OCI-LY3 (cell line): ENCODE measurements around the gene USP54.

Experiments
- H2AFZ ChIP-seq: fragments of 200-600, 300-600 bp; shearing (Covaris generic); 2 replicates; pipeline ENCODE4 v1.6.0; 2014; ENCODE audit warnings: antibody characterized with exemption, low read depth, low read length
- H3K27ac ChIP-seq: fragments of 200-600, 300-600 bp; sonication (generic); 2 replicates; pipeline ENCODE4 v1.5.1; 2014; ENCODE audit warnings: mild to moderate bottlenecking, low read length, moderate library complexity, mixed read lengths
- H3K27me3 ChIP-seq: fragments of 200-600, 300-600 bp; sonication (generic); 2 replicates; pipeline ENCODE4 v1.6.1; 2014; ENCODE audit warnings: low read depth, low read length, mixed read lengths
- H3K36me3 ChIP-seq: fragments of 200-600, 300-600 bp; sonication (generic); replicated peaks from 2 replicates; pipeline ENCODE3; 2014; ENCODE audit warnings: low read depth, low read length, mixed read lengths
- H3K4me1 ChIP-seq: fragments of 300-600, 200-600 bp; sonication (generic); 2 replicates; pipeline ENCODE4 v1.6.1; 2014; ENCODE audit warnings: low read length, mixed read lengths
- H3K4me2 ChIP-seq: fragments of 200-600, 300-600 bp; sonication (generic); 2 replicates; pipeline ENCODE4 v1.6.1; 2014; ENCODE audit warnings: low read length, mixed read lengths
- H3K4me3 ChIP-seq: fragments of 300-600, 200-600 bp; sonication (generic); 2 replicates; pipeline ENCODE4 v1.5.1; 2014; ENCODE audit warnings: antibody characterized with exemption, mild to moderate bottlenecking, low read length, moderate library complexity
- H3K79me2 ChIP-seq: fragments of 300-600, 200-600 bp; shearing (Covaris generic); 2 replicates; pipeline ENCODE4 v1.6.1; 2014; ENCODE audit warnings: mild to moderate bottlenecking, low read length, mixed read lengths
- H3K9ac ChIP-seq: fragments of 300-600, 200-600 bp; shearing (Covaris generic); 2 replicates; pipeline ENCODE4 v1.6.0; 2014; ENCODE audit warnings: mild to moderate bottlenecking, low read length, moderate library complexity
- H3K9me3 ChIP-seq: fragments of 200-600, 300-600 bp; shearing (Covaris generic); 2 replicates; pipeline ENCODE4 v1.6.1; 2014; ENCODE audit warnings: low read length, mixed read lengths; ENCODE audit not compliant: insufficient read depth
- H4K20me1 ChIP-seq: fragments of 200-600, 300-600 bp; sonication (generic); 2 replicates; pipeline ENCODE4 v1.6.1; 2016; ENCODE audit warnings: low read length, mixed read lengths; ENCODE audit not compliant: insufficient read depth
- EZH2phosphoT487 ChIP-seq: fragments of 200-600 bp; shearing (Covaris generic); IDR thresholded peaks from 2 replicates; pipeline ENCODE4 v1.6.1; 2018; ENCODE audit warnings: antibody characterized with exemption, mixed run types, low read depth
- TF ChIP-seq, protein P1 (sequence below): fragments of 200-600, 300-600 bp; sonication (generic); IDR thresholded peaks from 2 replicates; pipeline ENCODE4 v1.5.1; 2014; ENCODE audit warnings: antibody characterized with exemption, low read length, low read depth

USP54 gene, protein sequence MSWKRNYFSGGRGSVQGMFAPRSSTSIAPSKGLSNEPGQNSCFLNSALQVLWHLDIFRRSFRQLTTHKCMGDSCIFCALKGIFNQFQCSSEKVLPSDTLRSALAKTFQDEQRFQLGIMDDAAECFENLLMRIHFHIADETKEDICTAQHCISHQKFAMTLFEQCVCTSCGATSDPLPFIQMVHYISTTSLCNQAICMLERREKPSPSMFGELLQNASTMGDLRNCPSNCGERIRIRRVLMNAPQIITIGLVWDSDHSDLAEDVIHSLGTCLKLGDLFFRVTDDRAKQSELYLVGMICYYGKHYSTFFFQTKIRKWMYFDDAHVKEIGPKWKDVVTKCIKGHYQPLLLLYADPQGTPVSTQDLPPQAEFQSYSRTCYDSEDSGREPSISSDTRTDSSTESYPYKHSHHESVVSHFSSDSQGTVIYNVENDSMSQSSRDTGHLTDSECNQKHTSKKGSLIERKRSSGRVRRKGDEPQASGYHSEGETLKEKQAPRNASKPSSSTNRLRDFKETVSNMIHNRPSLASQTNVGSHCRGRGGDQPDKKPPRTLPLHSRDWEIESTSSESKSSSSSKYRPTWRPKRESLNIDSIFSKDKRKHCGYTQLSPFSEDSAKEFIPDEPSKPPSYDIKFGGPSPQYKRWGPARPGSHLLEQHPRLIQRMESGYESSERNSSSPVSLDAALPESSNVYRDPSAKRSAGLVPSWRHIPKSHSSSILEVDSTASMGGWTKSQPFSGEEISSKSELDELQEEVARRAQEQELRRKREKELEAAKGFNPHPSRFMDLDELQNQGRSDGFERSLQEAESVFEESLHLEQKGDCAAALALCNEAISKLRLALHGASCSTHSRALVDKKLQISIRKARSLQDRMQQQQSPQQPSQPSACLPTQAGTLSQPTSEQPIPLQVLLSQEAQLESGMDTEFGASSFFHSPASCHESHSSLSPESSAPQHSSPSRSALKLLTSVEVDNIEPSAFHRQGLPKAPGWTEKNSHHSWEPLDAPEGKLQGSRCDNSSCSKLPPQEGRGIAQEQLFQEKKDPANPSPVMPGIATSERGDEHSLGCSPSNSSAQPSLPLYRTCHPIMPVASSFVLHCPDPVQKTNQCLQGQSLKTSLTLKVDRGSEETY (N-terminal part only)

DNA sequence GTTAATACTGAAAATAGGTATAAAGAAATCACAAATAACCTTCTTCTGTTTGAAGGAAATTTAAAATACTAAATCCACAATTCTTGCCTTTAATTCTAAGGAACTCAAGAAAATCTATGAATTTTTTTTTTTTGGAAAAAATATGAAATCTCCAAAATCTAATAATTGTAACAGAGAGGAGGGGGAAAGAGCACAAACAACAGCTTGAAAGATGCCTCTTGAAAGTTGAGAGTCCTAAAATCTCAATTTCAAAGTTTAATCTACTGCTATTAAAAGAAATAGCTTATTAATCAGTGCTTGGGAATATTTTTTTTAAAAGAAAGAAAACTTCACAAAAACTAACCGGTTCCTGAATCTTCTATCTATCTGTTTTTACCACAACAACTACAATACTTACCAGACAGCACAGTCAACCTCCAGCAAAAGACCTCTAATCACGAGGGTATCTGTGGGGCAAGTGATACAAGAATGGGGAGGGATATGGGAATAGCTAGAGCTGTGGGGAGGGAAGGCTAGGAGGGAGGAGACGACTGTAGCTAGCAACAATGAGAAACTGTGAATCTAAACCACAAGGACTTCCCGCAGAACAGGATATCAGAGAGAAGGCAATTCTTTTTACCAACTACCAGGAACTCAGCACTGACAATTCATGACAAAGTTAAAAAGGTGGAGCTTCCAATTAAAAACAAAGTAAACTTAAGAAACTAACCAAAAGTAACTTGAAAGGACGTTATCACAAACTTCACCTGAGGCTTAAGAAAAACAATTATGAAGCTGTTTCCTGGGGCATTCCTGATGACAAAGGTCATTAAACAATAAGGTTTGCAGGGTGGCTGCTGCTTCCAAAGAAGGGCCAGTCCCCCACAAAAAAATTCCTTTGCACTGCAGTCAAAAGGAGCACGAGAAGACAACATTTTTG, at the start of gene USP54:
Gene USP54 (minus strand): TSS at position 462 of the 919 bp plus-strand sequence. CDS start 15,684 bp downstream, outside the sequence.
- Histone ChIP-seq H2AFZ (no peak within 1 kb of the TSS), H3K9ac (no peak within 1 kb of the TSS)

DNA sequence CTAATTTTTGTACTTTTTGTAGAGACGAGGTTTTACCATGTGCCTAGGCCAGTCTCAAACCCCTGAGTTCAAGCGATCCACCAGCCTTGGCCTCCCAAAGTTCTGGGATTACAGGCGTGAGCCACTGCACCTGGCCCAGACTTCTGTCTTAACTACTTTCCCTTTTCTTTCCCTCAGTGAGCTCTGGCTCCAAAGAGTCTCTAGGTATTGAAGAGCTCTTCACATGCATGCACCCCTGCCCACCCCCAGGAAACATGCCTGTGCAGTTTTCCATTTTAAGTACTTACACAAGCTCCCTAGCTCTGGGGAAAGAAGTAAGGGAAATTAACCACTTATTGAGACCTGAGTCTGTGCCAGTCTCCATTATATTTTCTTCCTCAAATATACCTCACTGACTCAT, 48.1 kb upstream of the USP54 start:
- Histone ChIP-seq H4K20me1 (no peaks in the 10 kb centered on the region), H3K4me3 (no peak overlapping the region), H3K4me2 (no peak overlapping the region), H3K9me3 (no peaks in the 10 kb centered on the region), H3K27me3 (no peaks in the 10 kb centered on the region), H3K36me3 (no peaks in the 10 kb centered on the region), H3K27ac (no peak overlapping the region), H3K79me2 (no peaks in the 10 kb centered on the region), H2AFZ (no peak overlapping the region), H3K9ac (no peak overlapping the region), H3K4me1 (peaks cover under 1% of the 10 kb centered on the region)
- no peak for TF ChIP-seq EZH2phosphoT487

More for the DNA sequence above, at the start of gene USP54:
- Histone ChIP-seq H4K20me1 (no peaks in the 10 kb centered on the region), H3K4me1 (no peaks in the 10 kb centered on the region), H3K9me3 (no peaks in the 10 kb centered on the region), H3K4me2 (no peak within 1 kb of the TSS), H3K4me3 (no peak within 1 kb of the TSS), H3K27ac (no peak within 1 kb of the TSS), H3K36me3 (no peaks in the 10 kb centered on the region), H3K79me2 (no peaks in the 10 kb centered on the region), H3K27me3 (no peaks in the 10 kb centered on the region)
- TF ChIP-seq, protein P1, sequence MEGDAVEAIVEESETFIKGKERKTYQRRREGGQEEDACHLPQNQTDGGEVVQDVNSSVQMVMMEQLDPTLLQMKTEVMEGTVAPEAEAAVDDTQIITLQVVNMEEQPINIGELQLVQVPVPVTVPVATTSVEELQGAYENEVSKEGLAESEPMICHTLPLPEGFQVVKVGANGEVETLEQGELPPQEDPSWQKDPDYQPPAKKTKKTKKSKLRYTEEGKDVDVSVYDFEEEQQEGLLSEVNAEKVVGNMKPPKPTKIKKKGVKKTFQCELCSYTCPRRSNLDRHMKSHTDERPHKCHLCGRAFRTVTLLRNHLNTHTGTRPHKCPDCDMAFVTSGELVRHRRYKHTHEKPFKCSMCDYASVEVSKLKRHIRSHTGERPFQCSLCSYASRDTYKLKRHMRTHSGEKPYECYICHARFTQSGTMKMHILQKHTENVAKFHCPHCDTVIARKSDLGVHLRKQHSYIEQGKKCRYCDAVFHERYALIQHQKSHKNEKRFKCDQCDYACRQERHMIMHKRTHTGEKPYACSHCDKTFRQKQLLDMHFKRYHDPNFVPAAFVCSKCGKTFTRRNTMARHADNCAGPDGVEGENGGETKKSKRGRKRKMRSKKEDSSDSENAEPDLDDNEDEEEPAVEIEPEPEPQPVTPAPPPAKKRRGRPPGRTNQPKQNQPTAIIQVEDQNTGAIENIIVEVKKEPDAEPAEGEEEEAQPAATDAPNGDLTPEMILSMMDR, result no peak
- TF ChIP-seq EZH2phosphoT487, result no peak

DNA sequence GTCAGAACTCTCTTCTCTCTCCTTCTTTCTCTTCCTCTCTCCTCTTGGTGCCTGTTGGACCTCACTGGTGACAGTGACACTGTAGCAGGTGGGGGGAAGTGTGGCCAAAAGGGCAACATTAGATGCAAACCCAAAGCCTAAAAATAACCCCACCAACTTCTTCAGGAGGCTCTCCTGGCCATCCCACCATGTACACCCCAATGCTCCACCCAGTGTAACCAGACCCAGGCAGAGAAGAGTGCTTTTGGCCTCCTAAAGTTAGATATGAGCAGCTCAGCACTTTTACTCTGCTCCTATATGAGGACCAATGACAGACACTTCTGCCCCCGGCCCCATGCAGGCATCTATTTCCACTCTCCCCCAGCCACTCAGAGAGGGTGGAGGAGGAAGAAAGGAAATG, 44.6 kb upstream of the USP54 start:
- Histone ChIP-seq H3K9me3 (no peaks in the 10 kb centered on the region), H3K79me2 (no peaks in the 10 kb centered on the region), H4K20me1 (no peaks in the 10 kb centered on the region), H3K4me3 (no peak overlapping the region), H3K36me3 (no peaks in the 10 kb centered on the region), H3K27me3 (no peaks in the 10 kb centered on the region), H3K9ac (no peak overlapping the region), H3K27ac (no peak overlapping the region), H2AFZ (no peak overlapping the region), H3K4me2 (no peak overlapping the region), H3K4me1 (no peaks in the 10 kb centered on the region)
- TF ChIP-seq EZH2phosphoT487, result no peak
- TF ChIP-seq, protein P1, result no peak

DNA sequence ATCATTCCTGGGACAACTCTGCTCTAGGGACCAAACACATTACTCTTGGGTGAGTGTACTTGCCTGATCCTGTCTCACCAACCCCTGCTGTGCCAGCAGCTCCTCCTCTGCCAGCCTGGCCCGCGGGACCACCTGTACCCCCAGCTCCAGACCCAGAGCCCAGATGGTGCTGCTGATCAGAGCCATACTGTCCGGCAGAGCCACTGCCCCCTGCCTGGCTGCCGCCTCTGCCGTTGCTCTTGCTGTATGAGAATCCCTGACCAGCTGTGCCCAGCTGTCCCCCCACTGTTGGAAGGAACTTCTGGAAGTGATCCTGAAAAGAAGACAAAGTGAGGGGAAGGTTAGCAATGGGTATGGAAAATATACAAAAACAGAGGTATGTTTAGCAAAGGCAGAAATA, 43.3 kb upstream of the USP54 start:
- H3K9ac ChIP-seq, result no peak overlapping the region
- H3K4me1 ChIP-seq, result no peaks in the 10 kb centered on the region
- no peak overlapping the region for H3K4me3 ChIP-seq
- no peaks in the 10 kb centered on the region for H3K9me3 ChIP-seq
- H4K20me1 ChIP-seq, result no peaks in the 10 kb centered on the region
- no peak for TF ChIP-seq EZH2phosphoT487
- TF ChIP-seq, protein P1, result no peak
- H3K79me2 ChIP-seq, result no peaks in the 10 kb centered on the region
- no peaks in the 10 kb centered on the region for H3K27me3 ChIP-seq
- H3K27ac ChIP-seq, result no peak overlapping the region
- no peak overlapping the region for H3K4me2 ChIP-seq
- no peaks in the 10 kb centered on the region for H3K36me3 ChIP-seq
- H2AFZ ChIP-seq, result no peak overlapping the region
